Stimulated activated CD8-positive, alpha-beta memory T cell treated with anti-CD3 and anti-CD28 coated beads, Interleukin-2, amount 100 ng/mL, for 1 hour (primary cell): ENCODE results near the gene AGBL4.

ENCODE experiments used
- DNase-seq, 2 donors: peaks; one replicate each; pipeline ENCODE4 v3.0.0-alpha.2; 2020; ENCODE audit warnings: low read depth in 2 of 2

Gene AGBL4

GRCh38 chr1:49185450-49185980 is 838.2 kb downstream of the AGBL4 start:
- DNase-seq: no peak

- DNase-seq: no peak
Measured at GRCh38 chr1:49183489-49183888, 840.3 kb downstream of the AGBL4 start.

- DNase-seq: no peak
Measured at GRCh38 chr1:49181033-49181432, 842.7 kb downstream of the AGBL4 start.

GRCh38 chr1:49171941-49172593 is 851.7 kb downstream of the AGBL4 start:
- no peak for DNase-seq

GRCh38 chr1:49166031-49166430 is 857.7 kb downstream of the AGBL4 start:
- no peak for DNase-seq

GRCh38 chr1:49163031-49163430 is 860.7 kb downstream of the AGBL4 start:
- no peak for DNase-seq

- no peak for DNase-seq
Measured at GRCh38 chr1:49160677-49161076, 863.1 kb downstream of the AGBL4 start.

- DNase-seq: no peak
Measured at GRCh38 chr1:49136738-49137251, 887.0 kb downstream of the AGBL4 start.

GRCh38 chr1:49125746-49126145 is 898.0 kb downstream of the AGBL4 start:
- no peak for DNase-seq

GRCh38 chr1:49111931-49112330 is 911.8 kb downstream of the AGBL4 start:
- DNase-seq: no peak

- DNase-seq: no peak
Measured at GRCh38 chr1:49106445-49106844, 917.3 kb downstream of the AGBL4 start.

GRCh38 chr1:49104575-49104974 is 919.2 kb downstream of the AGBL4 start:
- no peak for DNase-seq

- DNase-seq: no peak
Measured at GRCh38 chr1:49102752-49103151, 921.0 kb downstream of the AGBL4 start.

- DNase-seq: no peak
Measured at GRCh38 chr1:49098866-49099265, 924.9 kb downstream of the AGBL4 start.

GRCh38 chr1:49086327-49086726 is 937.4 kb downstream of the AGBL4 start:
- no peak for DNase-seq

GRCh38 chr1:49085079-49085478 is 938.7 kb downstream of the AGBL4 start:
- DNase-seq: no peak

GRCh38 chr1:49060766-49061165 is 963.0 kb downstream of the AGBL4 start:
- no peak for DNase-seq

GRCh38 chr1:49059087-49059486 is 964.7 kb downstream of the AGBL4 start:
- DNase-seq: no peak

- DNase-seq: no peak
Measured at GRCh38 chr1:49052102-49052501, 971.7 kb downstream of the AGBL4 start.

- no peak for DNase-seq
Measured at GRCh38 chr1:49051647-49052046, 972.1 kb downstream of the AGBL4 start.

- no peak for DNase-seq
Measured at GRCh38 chr1:49050041-49050440, 973.7 kb downstream of the AGBL4 start.

- no peak for DNase-seq
Measured at GRCh38 chr1:49048188-49048587, 975.6 kb downstream of the AGBL4 start.

- DNase-seq: no peak
Measured at GRCh38 chr1:49046305-49046704, 977.4 kb downstream of the AGBL4 start.

- DNase-seq: no peak
Measured at GRCh38 chr1:49045371-49045770, 978.4 kb downstream of the AGBL4 start.
